ENCODE data around the gene CACNA1I.

Gene CACNA1I

GRCh38 chr22:39583066-39583667, 12.6 kb downstream of the CACNA1I start:
- Mint-ChIP-seq H3K9me3 (peaks cover 4 to 10% of the 10 kb centered on the region in 2 donors), H3K27ac (no peak overlapping the region), H3K27me3 (peaks cover 33 to 63% of the 10 kb centered on the region in 2 donors), H3K4me1 (ENCODE audit: low read depth in 2 of 2) (no peaks in the 10 kb centered on the region), H3K4me3 (no peak overlapping the region), H3K36me3 (ENCODE audit: insufficient read depth) (no peaks in the 10 kb centered on the region)
- DNase-seq (no peak), ATAC-seq (replicated peaks) (no peak)

GRCh38 chr22:39589875-39590274, 19.3 kb downstream of the CACNA1I start:
- no peak overlapping the region for H3K4me3 Mint-ChIP-seq
- DNase-seq (no peak), ATAC-seq (replicated peaks) (no peak)
- no peaks in the 10 kb centered on the region for H3K36me3 Mint-ChIP-seq (ENCODE audit: insufficient read depth)
- H3K4me1 Mint-ChIP-seq (ENCODE audit: low read depth in 2 of 2): no peaks in the 10 kb centered on the region
- H3K27ac Mint-ChIP-seq: no peak overlapping the region
- H3K27me3 Mint-ChIP-seq: peaks cover 11 to 40% of the 10 kb centered on the region in 2 donors
- no peaks in the 10 kb centered on the region for H3K9me3 Mint-ChIP-seq

- peaks cover 29 to 62% of the 10 kb centered on the region in 2 donors for H3K27me3 Mint-ChIP-seq
- ATAC-seq (replicated peaks) (no peak), DNase-seq (no peak)
- peaks cover 3 to 5% of the 10 kb centered on the region in 2 donors for H3K4me1 Mint-ChIP-seq (ENCODE audit: low read depth in 2 of 2)
- no peaks in the 10 kb centered on the region for H3K36me3 Mint-ChIP-seq (ENCODE audit: insufficient read depth)
- H3K27ac Mint-ChIP-seq: no peak overlapping the region
- H3K4me3 Mint-ChIP-seq: no peak overlapping the region
- no peaks in the 10 kb centered on the region for H3K9me3 Mint-ChIP-seq
Observed at GRCh38 chr22:39592081-39593065, 21.8 kb downstream of the CACNA1I start.

- DNase-seq (no peak), ATAC-seq (replicated peaks) (no peak)
- no peaks in the 10 kb centered on the region for H3K9me3 Mint-ChIP-seq
- H3K4me1 Mint-ChIP-seq (ENCODE audit: low read depth in 2 of 2): peaks cover 4 to 6% of the 10 kb centered on the region in 2 donors
- H3K27ac Mint-ChIP-seq: no peak overlapping the region
- peaks cover 36 to 71% of the 10 kb centered on the region in 2 donors for H3K27me3 Mint-ChIP-seq
- H3K36me3 Mint-ChIP-seq (ENCODE audit: insufficient read depth): no peaks in the 10 kb centered on the region
- no peak overlapping the region for H3K4me3 Mint-ChIP-seq
Observed at GRCh38 chr22:39593066-39593930, 22.7 kb downstream of the CACNA1I start.

- Mint-ChIP-seq H3K4me1 (ENCODE audit: low read depth in 2 of 2) (peaks cover 7 to 10% of the 10 kb centered on the region in 2 donors), H3K36me3 (ENCODE audit: insufficient read depth) (no peaks in the 10 kb centered on the region), H3K27ac (no peak overlapping the region), H3K9me3 (no peaks in the 10 kb centered on the region), H3K27me3 (peaks cover 40 to 71% of the 10 kb centered on the region in 2 donors), H3K4me3 (no peak overlapping the region)
- ATAC-seq (replicated peaks): no peak
- DNase-seq: no peak
Observed at GRCh38 chr22:39593931-39594285, 23.4 kb downstream of the CACNA1I start.

DNA sequence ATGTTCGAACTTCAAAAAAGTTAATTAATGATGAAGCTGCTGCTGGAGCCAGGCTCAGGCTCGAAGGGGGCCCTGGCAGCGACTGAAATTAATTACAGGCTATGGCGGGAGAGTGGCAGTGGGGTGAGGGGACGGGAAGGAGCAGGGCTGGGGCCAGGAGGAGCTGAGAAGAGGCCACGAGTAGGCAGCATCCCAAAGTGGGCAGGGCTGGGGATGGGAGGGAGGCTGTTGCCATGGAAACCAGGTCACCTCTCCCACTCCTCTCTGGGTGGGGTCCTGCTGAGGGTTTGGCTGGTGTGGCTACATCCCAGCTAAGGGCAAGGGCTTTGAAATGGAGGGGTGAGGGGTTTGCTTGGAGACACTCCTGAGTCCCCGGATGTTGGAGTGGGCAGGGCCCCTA, 23.9 kb downstream of the CACNA1I start:
- no peak overlapping the region for H3K27ac Mint-ChIP-seq
- peaks cover 7 to 10% of the 10 kb centered on the region in 2 donors for H3K4me1 Mint-ChIP-seq (ENCODE audit: low read depth in 2 of 2)
- no peaks in the 10 kb centered on the region for H3K9me3 Mint-ChIP-seq
- no peak overlapping the region for H3K4me3 Mint-ChIP-seq
- peaks cover 40 to 69% of the 10 kb centered on the region in 2 donors for H3K27me3 Mint-ChIP-seq
- DNase-seq: no peak
- no peak for ATAC-seq (replicated peaks)
- no peaks in the 10 kb centered on the region for H3K36me3 Mint-ChIP-seq (ENCODE audit: insufficient read depth)

DNA sequence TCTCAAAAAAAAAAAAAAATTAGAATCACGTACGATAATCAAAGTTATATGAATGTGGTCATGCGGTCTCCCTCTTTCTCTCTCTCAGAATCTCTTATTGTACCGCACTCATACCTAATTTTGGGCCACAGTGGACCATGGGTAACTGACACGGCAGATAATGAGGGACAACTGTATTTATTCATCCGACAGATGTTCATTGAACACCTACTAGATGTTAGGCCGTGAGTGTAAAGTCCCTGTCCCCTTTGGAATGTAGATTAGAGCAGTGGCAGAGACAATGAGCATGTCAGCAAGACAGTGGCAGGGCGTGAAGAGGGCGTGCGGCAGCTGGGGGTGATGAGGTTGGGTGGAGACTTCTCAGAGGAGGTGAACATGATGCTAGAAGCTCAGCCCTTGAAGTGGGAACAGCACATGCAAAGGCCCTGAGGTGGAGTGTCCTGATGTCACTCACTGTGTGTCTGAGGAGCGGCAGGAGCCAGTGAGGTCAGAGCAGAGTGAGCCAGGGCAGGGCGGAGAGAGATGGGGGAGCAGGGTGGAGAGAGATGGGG, 25.1 kb downstream of the CACNA1I start:
- no peak overlapping the region for H3K4me3 Mint-ChIP-seq

DNA sequence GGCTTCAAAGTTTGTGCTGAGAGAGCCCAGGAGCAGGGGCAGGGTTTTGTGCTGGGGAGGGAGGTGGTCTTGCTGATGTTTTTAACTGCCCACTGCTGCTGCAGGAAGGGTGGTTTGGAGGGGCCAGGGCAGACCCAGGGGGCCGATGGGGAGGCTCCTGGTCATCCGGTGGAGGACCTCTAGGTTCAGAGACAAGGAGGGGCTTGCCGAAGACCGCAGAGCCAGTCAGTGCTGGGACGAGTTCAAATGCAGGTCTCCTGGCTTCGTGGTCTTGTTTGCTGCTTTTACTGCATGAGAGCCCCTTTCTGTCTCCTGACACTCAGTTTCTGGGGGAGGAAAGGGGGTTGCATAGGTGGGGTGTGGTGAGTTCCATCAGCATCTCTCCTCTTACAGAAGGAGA, 26.0 kb downstream of the CACNA1I start:
- no peak for ATAC-seq (replicated peaks)

More for the DNA sequence above, 25.1 kb downstream of the CACNA1I start:
- DNase-seq (no peak), ATAC-seq (replicated peaks) (no peak)
- Mint-ChIP-seq H3K27ac (peak overlapping the region in 1 of 2 donors; percentile 6), H3K9me3 (no peaks in the 10 kb centered on the region), H3K4me1 (ENCODE audit: low read depth in 2 of 2) (peaks cover 7 to 10% of the 10 kb centered on the region in 2 donors), H3K27me3 (peaks cover 40 to 69% of the 10 kb centered on the region in 2 donors), H3K36me3 (ENCODE audit: insufficient read depth) (no peaks in the 10 kb centered on the region)

DNA sequence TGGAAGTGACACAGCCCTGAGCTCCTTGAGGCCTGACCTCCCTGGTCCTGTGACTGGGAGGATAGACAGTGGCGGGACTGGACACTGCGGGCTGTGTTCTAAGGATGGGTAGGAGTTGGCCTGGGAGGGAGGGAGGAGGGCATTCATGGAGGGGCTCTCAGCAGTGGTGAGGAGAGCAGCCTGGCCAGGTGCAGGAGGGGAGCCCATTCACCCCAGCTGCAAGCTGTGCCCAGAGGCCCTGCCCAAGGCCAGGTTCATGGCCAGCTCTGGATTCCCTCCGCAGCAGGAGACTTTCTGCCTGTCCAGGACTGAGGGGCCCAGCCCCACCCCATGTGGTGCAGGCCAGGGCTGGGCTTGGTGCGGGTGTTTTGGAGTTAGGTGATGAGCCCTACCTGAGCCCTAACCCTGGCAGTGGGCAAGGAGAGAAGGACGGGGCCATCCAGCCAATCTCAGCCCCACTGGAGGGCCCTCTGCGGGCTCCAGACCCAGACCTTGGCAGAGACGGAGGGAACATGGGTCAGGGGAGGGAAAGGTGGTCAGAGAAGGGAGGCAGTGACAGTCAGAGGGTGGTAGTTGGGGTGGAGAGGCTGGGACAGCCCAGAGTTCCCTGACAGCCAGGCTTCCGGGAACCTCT, 26.8 kb downstream of the CACNA1I start:
- H3K4me3 Mint-ChIP-seq: no peak overlapping the region
- no peak for DNase-seq
- peaks cover 17 to 22% of the 10 kb centered on the region in 2 donors for H3K4me1 Mint-ChIP-seq (ENCODE audit: low read depth in 2 of 2)
- H3K36me3 Mint-ChIP-seq (ENCODE audit: insufficient read depth): no peaks in the 10 kb centered on the region
- H3K27me3 Mint-ChIP-seq: peaks cover 40 to 60% of the 10 kb centered on the region in 2 donors
- H3K27ac Mint-ChIP-seq: no peak overlapping the region
- ATAC-seq (replicated peaks): no peak
- H3K9me3 Mint-ChIP-seq: peaks cover 0 to 3% of the 10 kb centered on the region in 2 donors

More for the DNA sequence above, 26.0 kb downstream of the CACNA1I start:
- no peak for DNase-seq
- Mint-ChIP-seq H3K36me3 (ENCODE audit: insufficient read depth) (no peaks in the 10 kb centered on the region), H3K27me3 (peaks cover 40 to 68% of the 10 kb centered on the region in 2 donors), H3K4me1 (ENCODE audit: low read depth in 2 of 2) (peaks cover 13 to 16% of the 10 kb centered on the region in 2 donors), H3K4me3 (no peak overlapping the region), H3K9me3 (no peaks in the 10 kb centered on the region), H3K27ac (no peak overlapping the region)

- ATAC-seq (replicated peaks) (peak; percentile 56), DNase-seq (peak in 2 of 3 experiments; percentile 16 to 23)
- peaks cover 0 to 3% of the 10 kb centered on the region in 2 donors for H3K9me3 Mint-ChIP-seq
- no peak overlapping the region for H3K27ac Mint-ChIP-seq
- H3K4me3 Mint-ChIP-seq: peak overlapping the region; percentile 33 to 42
- no peaks in the 10 kb centered on the region for H3K36me3 Mint-ChIP-seq (ENCODE audit: insufficient read depth)
- H3K4me1 Mint-ChIP-seq (ENCODE audit: low read depth in 2 of 2): peaks cover 23 to 29% of the 10 kb centered on the region in 2 donors
- peaks cover 37 to 51% of the 10 kb centered on the region in 2 donors for H3K27me3 Mint-ChIP-seq
Observed at GRCh38 chr22:39598017-39598965, 27.7 kb downstream of the CACNA1I start.

DNA sequence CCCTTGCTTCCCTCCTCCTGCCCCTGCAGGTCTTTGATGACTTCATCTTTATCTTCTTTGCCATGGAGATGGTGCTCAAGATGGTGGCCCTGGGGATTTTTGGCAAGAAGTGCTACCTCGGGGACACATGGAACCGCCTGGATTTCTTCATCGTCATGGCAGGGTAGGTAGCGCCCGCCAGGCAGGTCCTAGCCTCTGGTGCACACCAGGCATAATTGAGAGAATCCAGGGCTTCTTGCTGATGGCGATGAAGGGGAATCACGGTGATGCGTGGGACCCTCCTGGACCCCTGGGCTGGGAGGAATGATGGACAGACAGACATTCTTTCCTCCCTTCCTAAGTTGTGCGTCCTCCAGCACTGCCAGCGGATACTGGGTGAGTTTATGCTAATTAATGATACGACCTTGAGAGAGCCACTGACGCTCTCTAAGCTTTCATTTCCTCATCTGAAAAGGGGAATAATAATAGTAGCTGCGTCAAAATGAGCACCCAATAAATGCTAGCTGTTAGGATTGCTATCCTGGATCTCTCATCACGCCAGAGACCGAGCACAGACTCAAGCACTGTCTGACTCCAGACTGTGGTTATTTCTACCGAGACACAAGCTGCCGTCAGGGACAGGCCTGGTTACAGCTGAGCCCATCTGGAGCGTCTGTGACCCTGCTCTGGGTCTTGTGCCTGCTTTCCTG, 30.1 kb downstream of the CACNA1I start:
- ATAC-seq (replicated peaks) (no peak), DNase-seq (no peak)
- peak overlapping the region in 1 of 2 donors; percentile 9 for H3K27ac Mint-ChIP-seq
- H3K36me3 Mint-ChIP-seq (ENCODE audit: insufficient read depth): no peaks in the 10 kb centered on the region
- H3K27me3 Mint-ChIP-seq: peaks cover 26 to 39% of the 10 kb centered on the region in 2 donors
- no peak overlapping the region for H3K4me3 Mint-ChIP-seq
- peaks cover 0 to 3% of the 10 kb centered on the region in 2 donors for H3K9me3 Mint-ChIP-seq
- peaks cover 23 to 31% of the 10 kb centered on the region in 2 donors for H3K4me1 Mint-ChIP-seq (ENCODE audit: low read depth in 2 of 2)
